Liver (tissue), 9 donors: ENCODE data around the gene LEMD1. TPM values are rescaled to one million over a fixed set of nuclear protein-coding genes. Genes with fewer than 3 reads are reported as not detected.

ENCODE experiments used
- DNase-seq: peaks from one replicate; pipeline ENCODE4 v3.0.0-alpha.2; 2017; ENCODE audit warnings: low spot score
- H3K27ac ChIP-seq, 2 donors: one replicate each; pipeline ENCODE4 v1.7.0; 2013; ENCODE audit warnings: inconsistent platforms in 2 of 2, low read length in 2 of 2, control low read depth in 1 of 2, low read depth in 1 of 2, mild to moderate bottlenecking in 1 of 2
- H3K27me3 ChIP-seq, 4 donors: one replicate each; pipeline versions ENCODE4 v1.6.1 to v1.7.0; 2013; ENCODE audit warnings: low read length in 3 of 4, inconsistent platforms in 1 of 4, mild to moderate bottlenecking in 1 of 4, moderate library complexity in 1 of 4; ENCODE audit not compliant: control insufficient read depth in 4 of 4, insufficient read depth in 4 of 4
- H3K36me3 ChIP-seq, 4 donors: one replicate each; pipeline versions ENCODE4 v1.6.1 to v1.7.0; 2013; ENCODE audit warnings: low read length in 3 of 4, mild to moderate bottlenecking in 3 of 4, low read depth in 1 of 4, moderate library complexity in 1 of 4; ENCODE audit not compliant: control insufficient read depth in 4 of 4, insufficient read depth in 3 of 4
- H3K4me1 ChIP-seq, 4 donors: one replicate each; pipeline versions ENCODE4 v1.6.1 to v1.7.0; 2013; ENCODE audit warnings: low read length in 3 of 4, mild to moderate bottlenecking in 3 of 4, moderate library complexity in 1 of 4; ENCODE audit not compliant: control insufficient read depth in 4 of 4, insufficient read depth in 4 of 4
- H3K4me3 ChIP-seq, 3 donors: one replicate each; pipeline versions ENCODE4 v1.6.1 to v1.7.0; 2013; ENCODE audit warnings: low read length in 3 of 3, control low read depth in 1 of 3, low read depth in 1 of 3, mild to moderate bottlenecking in 1 of 3
- H3K9ac ChIP-seq, 2 donors: one replicate each; pipeline ENCODE4 v1.7.0; 2013; ENCODE audit warnings: low read length in 2 of 2, mild to moderate bottlenecking in 2 of 2, moderate library complexity in 2 of 2, control low read depth in 1 of 2, low read depth in 1 of 2
- H3K9me3 ChIP-seq, 4 donors: one replicate each; pipeline versions ENCODE4 v1.6.1 to v1.7.0; 2013; ENCODE audit warnings: low read length in 3 of 4; ENCODE audit not compliant: control insufficient read depth in 4 of 4
- FOXA1 ChIP-seq: IDR thresholded peaks from 2 replicates; pipeline ENCODE4 v1.6.1; 2016; ENCODE audit warnings: antibody characterized with exemption
- FOXA2 ChIP-seq: IDR thresholded peaks from 2 replicates; pipeline ENCODE4 v1.6.1; 2016; ENCODE audit warnings: antibody characterized with exemption
- GABPA ChIP-seq, 2 donors: IDR thresholded peaks in 1 of 2; conservative IDR thresholded peaks in 1 of 2; 2 replicates each; pipeline ENCODE4 v1.6.1; 2016; ENCODE audit warnings: antibody characterized with exemption in 2 of 2, mild to moderate bottlenecking in 1 of 2, moderate library complexity in 1 of 2
- HNF4A ChIP-seq, 2 donors: conservative IDR thresholded peaks; 2 replicates each; pipeline ENCODE4 v1.6.1; 2016; ENCODE audit warnings: antibody characterized with exemption in 2 of 2, mild to moderate bottlenecking in 2 of 2
- HNF4G ChIP-seq: IDR thresholded peaks from 2 replicates; pipeline ENCODE4 v1.6.1; 2016; ENCODE audit warnings: antibody characterized with exemption
- NR2F2 ChIP-seq: IDR thresholded peaks from 2 replicates; pipeline ENCODE4 v1.6.1; 2016; ENCODE audit warnings: antibody characterized with exemption
- RAD21 ChIP-seq, 2 donors: IDR thresholded peaks; 2 replicates each; pipeline ENCODE4 v1.6.1; 2016; ENCODE audit warnings: antibody characterized with exemption in 2 of 2, mild to moderate bottlenecking in 2 of 2
- SP1 ChIP-seq: IDR thresholded peaks from 2 replicates; pipeline ENCODE4 v1.6.1; 2018; ENCODE audit warnings: antibody characterized with exemption, mild to moderate bottlenecking
- YY1 ChIP-seq: IDR thresholded peaks from 2 replicates; pipeline ENCODE4 v1.6.1; 2016; ENCODE audit warnings: antibody characterized with exemption, mild to moderate bottlenecking
- ZBTB33 ChIP-seq: IDR thresholded peaks from 2 replicates; pipeline ENCODE4 v1.6.1; 2016; ENCODE audit warnings: antibody characterized with exemption
- WGBS: extraction: QIAGEN DNeasy Blood & Tissue Kit; methylation state at CpG from one replicate; pipeline ENCODE4 v1.1.7; 2013; 5-methylcytosine and 5-hydroxymethylcytosine counted together
- polyA plus RNA-seq, 2 donors: library from polyadenylated mRNA; stranded (reverse) in 1 of 2; unstranded in 1 of 2; fragments of 200-250 nt in 1 of 2; fragments of >200 nt in 1 of 2; fragmentation: Nextera tagmentation in 1 of 2; extraction: Ambion mirVana in 1 of 2; gene quantifications; one replicate each; pipeline versions ENCODE4 v1.2.1 to v1.2.3, GENCODE V29; 2013 to 2015
- total RNA-seq, 2 donors: library from RNA; depleted of rRNA; stranded (reverse); fragments of >200 nt; gene quantifications; one replicate each; pipeline ENCODE4 v1.2.3, GENCODE V29; 2014
- TF ChIP-seq, protein P1 (sequence below): IDR thresholded peaks from 2 replicates; pipeline ENCODE4 v1.6.1; 2016; ENCODE audit warnings: antibody characterized with exemption
- TF ChIP-seq, protein P2 (sequence below): IDR thresholded peaks from 2 replicates; pipeline ENCODE4 v1.6.1; 2016; ENCODE audit warnings: antibody characterized with exemption, mild to moderate bottlenecking
- TF ChIP-seq, protein P3 (sequence below): fragments of 150-350 bp; IDR thresholded peaks from 2 replicates; pipeline ENCODE4 v1.5.1; 2017; ENCODE audit warnings: improper control_type of control experiment, low read depth, low read length; ENCODE audit not compliant: missing input control
- donor health status: healthy.
- donor health status: healthy.
- donor health status: healthy.
- donor health status: healthy.
- donor health status: healthy.

The LEMD1 gene
- total and polyA plus RNA-seq, 4 donors = not detected

DNA sequence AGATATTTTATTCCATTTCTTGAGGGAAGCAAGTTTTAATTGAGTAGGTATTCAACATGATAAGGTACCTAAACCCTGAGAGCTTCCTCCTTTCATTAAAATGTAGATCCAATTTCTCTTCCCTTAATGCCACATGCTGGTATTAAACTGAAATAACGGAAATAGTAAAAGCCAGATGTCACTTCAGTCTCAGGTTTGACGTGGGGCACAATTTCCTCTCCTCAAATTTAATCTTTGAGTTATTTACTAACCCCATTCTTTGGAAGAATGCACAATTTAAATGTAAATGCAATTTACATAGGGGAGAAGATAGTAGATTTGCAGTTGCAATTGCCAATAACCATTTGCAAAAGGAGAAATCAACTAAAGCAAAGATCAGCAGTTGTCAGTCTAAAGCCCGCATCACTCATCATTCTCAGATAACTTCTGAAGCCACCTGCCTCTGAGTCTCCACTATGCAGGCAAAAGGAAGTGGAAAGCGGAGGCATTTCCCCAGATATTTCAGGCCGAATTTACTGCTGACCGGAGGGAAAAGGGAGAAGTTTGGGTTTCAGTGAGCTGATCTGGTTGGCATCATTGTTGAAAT lies 2.1 kb upstream of the LEMD1 start:
- H3K9ac ChIP-seq = no peak overlapping the region
- TF ChIP-seq NR2F2 (no peak), RAD21 (IDR thresholded peaks at IDR 0.05) (no peak), FOXA2 (no peak), FOXA1 (no peak), ZBTB33 (no peak), HNF4G (no peak), YY1 (no peak)
- TF ChIP-seq, protein P1, sequence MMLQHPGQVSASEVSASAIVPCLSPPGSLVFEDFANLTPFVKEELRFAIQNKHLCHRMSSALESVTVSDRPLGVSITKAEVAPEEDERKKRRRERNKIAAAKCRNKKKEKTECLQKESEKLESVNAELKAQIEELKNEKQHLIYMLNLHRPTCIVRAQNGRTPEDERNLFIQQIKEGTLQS = no peak
- H3K36me3 ChIP-seq = no peaks in the 10 kb centered on the region
- no peaks in the 10 kb centered on the region for H3K9me3 ChIP-seq
- no peaks in the 10 kb centered on the region for H3K4me1 ChIP-seq
- H3K27ac ChIP-seq = no peak overlapping the region
- no peak for DNase-seq
- 63% methylated on average over 6 of the region's 6 CpGs for WGBS
- peaks cover 0 to 6% (median 4%) of the 10 kb centered on the region in 4 donors for H3K27me3 ChIP-seq
- H3K4me3 ChIP-seq = no peak overlapping the region

DNA sequence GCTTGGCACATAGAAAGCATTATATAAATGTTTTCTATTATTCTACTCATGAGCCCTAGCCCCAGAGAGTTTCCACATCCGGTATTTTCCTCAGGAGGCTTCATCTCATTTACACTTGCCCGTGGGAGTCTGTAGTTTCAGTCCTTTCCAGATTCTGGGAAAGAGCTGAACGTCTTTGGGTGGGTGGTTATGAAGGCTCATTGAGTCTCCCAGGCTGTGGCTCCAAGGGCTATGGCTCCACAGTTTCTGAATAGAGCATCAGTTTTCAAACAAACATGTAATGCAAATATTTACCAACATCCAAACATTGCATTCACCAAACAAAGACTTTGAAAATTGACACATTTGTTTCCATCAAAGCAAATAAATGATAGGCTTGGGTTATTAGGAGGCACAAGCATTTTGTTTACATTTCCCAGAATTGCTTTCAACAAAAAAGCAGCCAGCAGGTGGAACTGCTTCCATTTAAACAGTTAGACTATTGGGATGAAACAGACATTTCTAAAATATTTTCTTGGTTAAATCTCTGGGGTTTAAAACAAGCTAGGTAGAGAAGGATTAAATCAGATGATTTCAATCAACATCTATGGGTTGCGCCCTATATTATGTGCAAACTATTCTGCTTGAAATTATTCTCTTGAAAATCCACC lies 1.3 kb upstream of the LEMD1 start:
- 51% methylated on average over 4 of the region's 4 CpGs for WGBS
- H3K4me1 ChIP-seq = no peaks in the 10 kb centered on the region
- no peaks in the 10 kb centered on the region for H3K9me3 ChIP-seq
- DNase-seq = no peak
- TF ChIP-seq HNF4A (conservative IDR thresholded peaks at IDR 0.05) (no peak), GABPA (IDR thresholded peaks at IDR 0.05 in 1 of 2, conservative IDR thresholded peaks at IDR 0.05 in 1 of 2) (no peak), HNF4G (no peak), ZBTB33 (no peak), RAD21 (IDR thresholded peaks at IDR 0.05) (no peak)
- peaks cover 0 to 4% (median 2%) of the 10 kb centered on the region in 4 donors for H3K27me3 ChIP-seq
- no peak overlapping the region for H3K9ac ChIP-seq
- no peak overlapping the region for H3K27ac ChIP-seq
- H3K36me3 ChIP-seq = no peaks in the 10 kb centered on the region
- H3K4me3 ChIP-seq = no peak overlapping the region

- 70% methylated on average over 2 of the region's 2 CpGs for WGBS
- H3K4me3 ChIP-seq = no peak overlapping the region
- H3K27me3 ChIP-seq = peaks cover 0 to 4% (median 2%) of the 10 kb centered on the region in 4 donors
- H3K4me1 ChIP-seq = no peaks in the 10 kb centered on the region
- DNase-seq = no peak
- no peak overlapping the region for H3K9ac ChIP-seq
- no peaks in the 10 kb centered on the region for H3K36me3 ChIP-seq
- no peak overlapping the region for H3K27ac ChIP-seq
- H3K9me3 ChIP-seq = no peaks in the 10 kb centered on the region
- TF ChIP-seq HNF4A (conservative IDR thresholded peaks at IDR 0.05) (no peak), GABPA (IDR thresholded peaks at IDR 0.05 in 1 of 2, conservative IDR thresholded peaks at IDR 0.05 in 1 of 2) (no peak), FOXA1 (no peak), FOXA2 (no peak), HNF4G (no peak), SP1 (no peak)
- TF ChIP-seq, protein P2, sequence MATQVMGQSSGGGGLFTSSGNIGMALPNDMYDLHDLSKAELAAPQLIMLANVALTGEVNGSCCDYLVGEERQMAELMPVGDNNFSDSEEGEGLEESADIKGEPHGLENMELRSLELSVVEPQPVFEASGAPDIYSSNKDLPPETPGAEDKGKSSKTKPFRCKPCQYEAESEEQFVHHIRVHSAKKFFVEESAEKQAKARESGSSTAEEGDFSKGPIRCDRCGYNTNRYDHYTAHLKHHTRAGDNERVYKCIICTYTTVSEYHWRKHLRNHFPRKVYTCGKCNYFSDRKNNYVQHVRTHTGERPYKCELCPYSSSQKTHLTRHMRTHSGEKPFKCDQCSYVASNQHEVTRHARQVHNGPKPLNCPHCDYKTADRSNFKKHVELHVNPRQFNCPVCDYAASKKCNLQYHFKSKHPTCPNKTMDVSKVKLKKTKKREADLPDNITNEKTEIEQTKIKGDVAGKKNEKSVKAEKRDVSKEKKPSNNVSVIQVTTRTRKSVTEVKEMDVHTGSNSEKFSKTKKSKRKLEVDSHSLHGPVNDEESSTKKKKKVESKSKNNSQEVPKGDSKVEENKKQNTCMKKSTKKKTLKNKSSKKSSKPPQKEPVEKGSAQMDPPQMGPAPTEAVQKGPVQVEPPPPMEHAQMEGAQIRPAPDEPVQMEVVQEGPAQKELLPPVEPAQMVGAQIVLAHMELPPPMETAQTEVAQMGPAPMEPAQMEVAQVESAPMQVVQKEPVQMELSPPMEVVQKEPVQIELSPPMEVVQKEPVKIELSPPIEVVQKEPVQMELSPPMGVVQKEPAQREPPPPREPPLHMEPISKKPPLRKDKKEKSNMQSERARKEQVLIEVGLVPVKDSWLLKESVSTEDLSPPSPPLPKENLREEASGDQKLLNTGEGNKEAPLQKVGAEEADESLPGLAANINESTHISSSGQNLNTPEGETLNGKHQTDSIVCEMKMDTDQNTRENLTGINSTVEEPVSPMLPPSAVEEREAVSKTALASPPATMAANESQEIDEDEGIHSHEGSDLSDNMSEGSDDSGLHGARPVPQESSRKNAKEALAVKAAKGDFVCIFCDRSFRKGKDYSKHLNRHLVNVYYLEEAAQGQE = no peak
- TF ChIP-seq, protein P3, sequence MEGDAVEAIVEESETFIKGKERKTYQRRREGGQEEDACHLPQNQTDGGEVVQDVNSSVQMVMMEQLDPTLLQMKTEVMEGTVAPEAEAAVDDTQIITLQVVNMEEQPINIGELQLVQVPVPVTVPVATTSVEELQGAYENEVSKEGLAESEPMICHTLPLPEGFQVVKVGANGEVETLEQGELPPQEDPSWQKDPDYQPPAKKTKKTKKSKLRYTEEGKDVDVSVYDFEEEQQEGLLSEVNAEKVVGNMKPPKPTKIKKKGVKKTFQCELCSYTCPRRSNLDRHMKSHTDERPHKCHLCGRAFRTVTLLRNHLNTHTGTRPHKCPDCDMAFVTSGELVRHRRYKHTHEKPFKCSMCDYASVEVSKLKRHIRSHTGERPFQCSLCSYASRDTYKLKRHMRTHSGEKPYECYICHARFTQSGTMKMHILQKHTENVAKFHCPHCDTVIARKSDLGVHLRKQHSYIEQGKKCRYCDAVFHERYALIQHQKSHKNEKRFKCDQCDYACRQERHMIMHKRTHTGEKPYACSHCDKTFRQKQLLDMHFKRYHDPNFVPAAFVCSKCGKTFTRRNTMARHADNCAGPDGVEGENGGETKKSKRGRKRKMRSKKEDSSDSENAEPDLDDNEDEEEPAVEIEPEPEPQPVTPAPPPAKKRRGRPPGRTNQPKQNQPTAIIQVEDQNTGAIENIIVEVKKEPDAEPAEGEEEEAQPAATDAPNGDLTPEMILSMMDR = no peak
- TF ChIP-seq, protein P1 = no peak
Observed at GRCh38 chr1:205420938-205421337, 918 bp downstream of the LEMD1 start.
